ENCODE measurements around the gene PABPN1L.

GRCh38 chr16:88875703-88876234, 9.3 kb upstream of the PABPN1L start:
- no peak for TF ChIP-seq CTCF (IDR thresholded peaks at IDR 0.05)
- TF ChIP-seq POLR2A (IDR thresholded peaks at IDR 0.05), result no peak

Data from right lobe of liver (tissue), 4 donors.